GM21717 (cell line): ENCODE data around the gene MAP3K7CL.
A peak's percentile ranks its signal among the peaks of the same experiment; 100 is the strongest.
"Not testable (repeated sequence)": the region's sequence is repeated elsewhere in the genome, so short reads cannot be mapped to it uniquely, and the experiment has no call there.

ENCODE experiments used
- ATAC-seq: cut with Tn5 transposase; IDR thresholded peaks from one replicate; pipeline ENCODE4 v1.9.1; 2021; ENCODE audit warnings: mild to moderate bottlenecking, moderate library complexity; ENCODE audit not compliant: unreplicated experiment

MAP3K7CL gene

GRCh38 chr21:29166853-29167252, 36.4 kb downstream of the MAP3K7CL start:
- ATAC-seq = no peak

GRCh38 chr21:29167481-29167880, 37.0 kb downstream of the MAP3K7CL start:
- ATAC-seq = not testable (repeated sequence)

GRCh38 chr21:29168891-29169315, 38.5 kb downstream of the MAP3K7CL start:
- ATAC-seq = no peak

GRCh38 chr21:29170944-29171343, 40.5 kb downstream of the MAP3K7CL start:
- no peak for ATAC-seq

- ATAC-seq = no peak
These were observed 41.8 kb downstream of the MAP3K7CL start for GRCh38 chr21:29172282-29172681.

GRCh38 chr21:29174607-29175013, 44.2 kb downstream of the MAP3K7CL start:
- ATAC-seq = no peak

GRCh38 chr21:29175408-29176134, 45.1 kb downstream of the MAP3K7CL start:
- ATAC-seq = no peak

- ATAC-seq = no peak
These were observed 46.2 kb downstream of the MAP3K7CL start for GRCh38 chr21:29176471-29177120.

- no peak for ATAC-seq
These were observed 47.4 kb downstream of the MAP3K7CL start for GRCh38 chr21:29177800-29178199.

GRCh38 chr21:29178926-29179325, 48.5 kb downstream of the MAP3K7CL start:
- ATAC-seq = no peak

- ATAC-seq = no peak
These were observed 49.1 kb downstream of the MAP3K7CL start for GRCh38 chr21:29179503-29179902.

GRCh38 chr21:29181799-29182470, 51.5 kb downstream of the MAP3K7CL start:
- peak; percentile 59 for ATAC-seq

- no peak for ATAC-seq
These were observed 52.2 kb downstream of the MAP3K7CL start for GRCh38 chr21:29182691-29183092.

- no peak for ATAC-seq
These were observed 53.6 kb downstream of the MAP3K7CL start for GRCh38 chr21:29184037-29184436.

- no peak for ATAC-seq
These were observed 54.7 kb downstream of the MAP3K7CL start for GRCh38 chr21:29185172-29185571.

- ATAC-seq = no peak
These were observed 55.2 kb downstream of the MAP3K7CL start for GRCh38 chr21:29185633-29186032.

- ATAC-seq = no peak
These were observed 55.8 kb downstream of the MAP3K7CL start for GRCh38 chr21:29186246-29186645.

- ATAC-seq = no peak
These were observed 57.5 kb downstream of the MAP3K7CL start for GRCh38 chr21:29187944-29188343.

GRCh38 chr21:29189353-29189752, 58.9 kb downstream of the MAP3K7CL start:
- no peak for ATAC-seq

- ATAC-seq = no peak
These were observed 60.5 kb downstream of the MAP3K7CL start for GRCh38 chr21:29190923-29191331.

- ATAC-seq = no peak
These were observed 62.6 kb downstream of the MAP3K7CL start for GRCh38 chr21:29193072-29193471.

GRCh38 chr21:29193901-29194300, 63.5 kb downstream of the MAP3K7CL start:
- no peak for ATAC-seq
